GM06990 (cell line): ENCODE data around the gene CRLF2.
"Not testable (repeated sequence)": the region's sequence is repeated elsewhere in the genome, so short reads cannot be mapped to it uniquely, and the experiment has no call there.

ENCODE experiments used
- DNase-seq: peaks from one replicate; pipeline ENCODE4 v3.0.0-alpha.2; 2011; ENCODE audit not compliant: insufficient read length; ENCODE audit errors: extremely low read depth
- H3K27me3 ChIP-seq: replicated peaks from 2 replicates; pipeline ENCODE4 v1.6.0; 2011; ENCODE audit warnings: low read length; ENCODE audit not compliant: control insufficient read depth, insufficient read depth
- H3K36me3 ChIP-seq: 2 replicates; pipeline ENCODE4 v1.5.1; 2011; ENCODE audit warnings: low read length; ENCODE audit not compliant: control insufficient read depth, insufficient read depth
- H3K4me3 ChIP-seq: replicated peaks from 2 replicates; pipeline ENCODE4 v1.5.1; 2011; ENCODE audit warnings: low read depth, mild to moderate bottlenecking, control low read depth, low read length
- CTCF ChIP-seq: IDR thresholded peaks from 2 replicates; pipeline ENCODE4 v1.5.1; 2011; ENCODE audit warnings: low read length, control low read depth, mild to moderate bottlenecking, inconsistent platforms; ENCODE audit not compliant: insufficient read depth, poor library complexity, severe bottlenecking

Gene CRLF2

GRCh38 chrX:1172496-1172895 lies 40.0 kb downstream of the CRLF2 start:
- no peak for DNase-seq
- no peak overlapping the region for H3K4me3 ChIP-seq
- H3K27me3 ChIP-seq: no peaks in the 10 kb centered on the region
- no peak for TF ChIP-seq CTCF
- no peaks in the 10 kb centered on the region for H3K36me3 ChIP-seq

GRCh38 chrX:1171915-1172314 lies 40.5 kb downstream of the CRLF2 start:
- H3K36me3 ChIP-seq, H3K27me3 ChIP-seq, H3K4me3 ChIP-seq: not testable (repeated sequence)
- DNase-seq: peak; percentile 44

- no peak for DNase-seq
- H3K4me3 ChIP-seq: no peak overlapping the region
- H3K36me3 ChIP-seq: no peaks in the 10 kb centered on the region
- no peak for TF ChIP-seq CTCF
- no peaks in the 10 kb centered on the region for H3K27me3 ChIP-seq
Observed at GRCh38 chrX:1170243-1170642, 42.2 kb downstream of the CRLF2 start.

- DNase-seq: no peak
- no peak overlapping the region for H3K4me3 ChIP-seq
- no peaks in the 10 kb centered on the region for H3K36me3 ChIP-seq
- no peaks in the 10 kb centered on the region for H3K27me3 ChIP-seq
- TF ChIP-seq CTCF: no peak
Observed at GRCh38 chrX:1169189-1169588, 43.3 kb downstream of the CRLF2 start.

- no peak for DNase-seq
Observed at GRCh38 chrX:1167918-1168481, 44.4 kb downstream of the CRLF2 start.

GRCh38 chrX:1167466-1167865 lies 45.0 kb downstream of the CRLF2 start:
- no peaks in the 10 kb centered on the region for H3K27me3 ChIP-seq
- no peaks in the 10 kb centered on the region for H3K36me3 ChIP-seq
- no peak overlapping the region for H3K4me3 ChIP-seq
- DNase-seq: no peak
- TF ChIP-seq CTCF: no peak

More at GRCh38 chrX:1167918-1168481, 44.4 kb downstream of the CRLF2 start:
- no peak for TF ChIP-seq CTCF
- Histone ChIP-seq H3K27me3 (no peaks in the 10 kb centered on the region), H3K36me3 (no peaks in the 10 kb centered on the region), H3K4me3 (no peak overlapping the region)
